LHCN-M2 (cell line): Measurements from ENCODE around the gene RHBG. TPM values are rescaled to one million over a fixed set of nuclear protein-coding genes. Genes with fewer than 3 reads are reported as not detected.

ENCODE experiments used
- DNase-seq: peaks from one replicate; pipeline ENCODE4 v3.0.0-alpha.2; 2012; ENCODE audit warnings: low read depth
- total RNA-seq: library from RNA; depleted of rRNA; stranded (reverse); fragments of >200 nt; gene quantifications from 2 replicates; pipeline ENCODE4 v1.2.3, GENCODE V29; 2014

Gene RHBG
- total RNA-seq, 1 experiment from 2014 or later, result not detected

GRCh38 chr1:156406251-156406650, 37.2 kb downstream of the RHBG start:
- no peak for DNase-seq

GRCh38 chr1:156407344-156407743, 38.3 kb downstream of the RHBG start:
- DNase-seq, result peak; percentile 12

GRCh38 chr1:156407760-156408159, 38.7 kb downstream of the RHBG start:
- DNase-seq, result no peak

GRCh38 chr1:156409439-156409838, 40.4 kb downstream of the RHBG start:
- no peak for DNase-seq

GRCh38 chr1:156410238-156410637, 41.2 kb downstream of the RHBG start:
- no peak for DNase-seq

GRCh38 chr1:156410740-156411139, 41.7 kb downstream of the RHBG start:
- no peak for DNase-seq

- no peak for DNase-seq
These were observed 43.8 kb downstream of the RHBG start for GRCh38 chr1:156412653-156413321.

- DNase-seq, result no peak
These were observed 44.6 kb downstream of the RHBG start for GRCh38 chr1:156413391-156414246.

- no peak for DNase-seq
These were observed 45.6 kb downstream of the RHBG start for GRCh38 chr1:156414461-156415064.

GRCh38 chr1:156416993-156417392, 48.0 kb downstream of the RHBG start:
- DNase-seq, result no peak

- DNase-seq, result no peak
These were observed 48.5 kb downstream of the RHBG start for GRCh38 chr1:156417401-156418020.

GRCh38 chr1:156418416-156419070, 49.5 kb downstream of the RHBG start:
- DNase-seq, result no peak

GRCh38 chr1:156419854-156420204, 50.8 kb downstream of the RHBG start:
- DNase-seq, result no peak

- no peak for DNase-seq
These were observed 51.4 kb downstream of the RHBG start for GRCh38 chr1:156420205-156421061.

- peak; percentile 54 for DNase-seq
These were observed 52.3 kb downstream of the RHBG start for GRCh38 chr1:156421062-156421938.

- no peak for DNase-seq
These were observed 53.1 kb downstream of the RHBG start for GRCh38 chr1:156421939-156422601.

GRCh38 chr1:156422602-156423091, 53.6 kb downstream of the RHBG start:
- DNase-seq, result no peak

GRCh38 chr1:156423422-156424352, 54.7 kb downstream of the RHBG start:
- no peak for DNase-seq
